A549 (cell line): ENCODE results near the gene RAB10.
"Not testable (repeated sequence)": the region's sequence is repeated elsewhere in the genome, so short reads cannot be mapped to it uniquely, and the experiment has no call there.

Experiments used
- CHD4 ChIP-seq: fragments of 200-600 bp; sonication (generic); IDR thresholded peaks from 2 replicates; pipeline ENCODE4 v1.6.1; 2016; ENCODE audit warnings: antibody characterized with exemption, mild to moderate bottlenecking, borderline replicate concordance
- EP300 ChIP-seq, 2 experiments: fragments of >200 bp; sonication (Bioruptor Twin); formaldehyde crosslinking; IDR thresholded peaks; 2 replicates in 1 of 2; 3 replicates in 1 of 2; pipeline ENCODE4 v1.6.1; 2016 to 2017
- MAFK ChIP-seq: fragments of 450-650 bp; IDR thresholded peaks from 2 replicates; pipeline ENCODE4 v1.6.1; 2014; ENCODE audit not compliant: partially characterized antibody
- MYC ChIP-seq: IDR thresholded peaks from 2 replicates; pipeline ENCODE4 v1.6.1; 2012; ENCODE audit warnings: mild to moderate bottlenecking, inconsistent platforms, low read length, improper control_type of control experiment, borderline replicate concordance
- POLR2A ChIP-seq: IDR thresholded peaks from 2 replicates; pipeline ENCODE4 v1.6.1; 2012; ENCODE audit warnings: mild to moderate bottlenecking, low read length
- RAD21 ChIP-seq, 2 experiments: fragments of >200 bp in 1 of 2; sonication (Bioruptor Twin) in 1 of 2; formaldehyde crosslinking in 1 of 2; IDR thresholded peaks in 1 of 2; conservative IDR thresholded peaks in 1 of 2; 2 replicates in 1 of 2; 3 replicates in 1 of 2; pipeline ENCODE4 v1.6.1; 2012 to 2018; ENCODE audit warnings: inconsistent platforms in 1 of 2
- RNF2 ChIP-seq: fragments of 200-600 bp; sonication (generic); IDR thresholded peaks from 2 replicates; pipeline ENCODE4 v1.6.1; 2016; ENCODE audit warnings: low read depth, mild to moderate bottlenecking, antibody characterized with exemption, moderate library complexity, borderline replicate concordance
- TFCP2L1 ChIP-seq: fragments of 250-450 bp; sonication (Bioruptor Pico); IDR thresholded peaks from 2 replicates; pipeline ENCODE4 v1.5.0; 2021; ENCODE audit warnings: mild to moderate bottlenecking
- ZC3H11A ChIP-seq: fragments of 450-650 bp; IDR thresholded peaks from 2 replicates; pipeline ENCODE4 v1.6.1; 2014; ENCODE audit warnings: antibody characterized with exemption, mild to moderate bottlenecking
- TF ChIP-seq, protein P1 (sequence below): fragments of 450-650 bp; IDR thresholded peaks from 2 replicates; pipeline ENCODE4 v1.6.1; 2014; ENCODE audit warnings: antibody characterized with exemption
- TF ChIP-seq, protein P2 (sequence below): fragments of >200 bp; sonication (Bioruptor Twin); formaldehyde crosslinking; IDR thresholded peaks from 3 replicates; pipeline ENCODE4 v1.5.1; 2016

DNA sequence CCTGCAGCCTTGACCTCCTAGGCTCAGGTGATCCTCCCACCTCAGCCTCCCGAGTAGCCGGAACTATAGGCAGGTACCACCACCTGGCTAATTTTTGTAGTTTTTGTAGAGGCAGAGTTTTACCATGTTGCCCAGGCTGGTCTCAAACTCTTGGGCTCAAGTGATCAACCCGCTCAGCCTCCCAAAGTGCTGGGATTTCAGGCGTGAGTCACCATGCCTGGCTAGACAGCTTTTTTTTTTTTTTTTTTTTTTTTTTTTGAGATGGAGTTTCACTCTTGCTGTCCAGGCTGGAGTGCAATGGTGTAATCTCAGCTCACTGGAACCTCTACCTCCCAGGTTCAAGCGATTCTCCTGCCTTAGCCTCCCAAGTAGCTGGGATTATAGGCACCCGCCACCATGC lies 132.7 kb downstream of the RAB10 start:
- TF ChIP-seq, protein P1, sequence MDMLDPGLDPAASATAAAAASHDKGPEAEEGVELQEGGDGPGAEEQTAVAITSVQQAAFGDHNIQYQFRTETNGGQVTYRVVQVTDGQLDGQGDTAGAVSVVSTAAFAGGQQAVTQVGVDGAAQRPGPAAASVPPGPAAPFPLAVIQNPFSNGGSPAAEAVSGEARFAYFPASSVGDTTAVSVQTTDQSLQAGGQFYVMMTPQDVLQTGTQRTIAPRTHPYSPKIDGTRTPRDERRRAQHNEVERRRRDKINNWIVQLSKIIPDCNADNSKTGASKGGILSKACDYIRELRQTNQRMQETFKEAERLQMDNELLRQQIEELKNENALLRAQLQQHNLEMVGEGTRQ = not testable (repeated sequence)
- TF ChIP-seq, protein P2, sequence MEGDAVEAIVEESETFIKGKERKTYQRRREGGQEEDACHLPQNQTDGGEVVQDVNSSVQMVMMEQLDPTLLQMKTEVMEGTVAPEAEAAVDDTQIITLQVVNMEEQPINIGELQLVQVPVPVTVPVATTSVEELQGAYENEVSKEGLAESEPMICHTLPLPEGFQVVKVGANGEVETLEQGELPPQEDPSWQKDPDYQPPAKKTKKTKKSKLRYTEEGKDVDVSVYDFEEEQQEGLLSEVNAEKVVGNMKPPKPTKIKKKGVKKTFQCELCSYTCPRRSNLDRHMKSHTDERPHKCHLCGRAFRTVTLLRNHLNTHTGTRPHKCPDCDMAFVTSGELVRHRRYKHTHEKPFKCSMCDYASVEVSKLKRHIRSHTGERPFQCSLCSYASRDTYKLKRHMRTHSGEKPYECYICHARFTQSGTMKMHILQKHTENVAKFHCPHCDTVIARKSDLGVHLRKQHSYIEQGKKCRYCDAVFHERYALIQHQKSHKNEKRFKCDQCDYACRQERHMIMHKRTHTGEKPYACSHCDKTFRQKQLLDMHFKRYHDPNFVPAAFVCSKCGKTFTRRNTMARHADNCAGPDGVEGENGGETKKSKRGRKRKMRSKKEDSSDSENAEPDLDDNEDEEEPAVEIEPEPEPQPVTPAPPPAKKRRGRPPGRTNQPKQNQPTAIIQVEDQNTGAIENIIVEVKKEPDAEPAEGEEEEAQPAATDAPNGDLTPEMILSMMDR = not testable (repeated sequence)
- not testable (repeated sequence) for TF ChIP-seq EP300 (IDR thresholded peaks at IDR 0.05); ZC3H11A; RAD21 (conservative IDR thresholded peaks at IDR 0.05 in 1 of 2, IDR thresholded peaks at IDR 0.05 in 1 of 2); CHD4; TFCP2L1 (CRISPR knock-in tag); POLR2A; MAFK; RNF2; MYC
